HL-60 (cell line): ENCODE results near the gene CDC42BPB.

ENCODE experiments used
- DNase-seq, 2 experiments: peaks; one replicate each; pipeline ENCODE4 v3.0.0-alpha.2; 2010 to 2020; ENCODE audit warnings: low read depth in 1 of 2, low spot score in 1 of 2
- H3K27ac ChIP-seq: fragments of 250-450 bp; sonication (Bioruptor Pico); replicated peaks from 2 replicates; pipeline ENCODE4 v1.5.1; 2020; ENCODE audit warnings: mild to moderate bottlenecking, moderate library complexity
- H3K27me3 ChIP-seq: fragments of 250-450 bp; sonication (Bioruptor Pico); 2 replicates; pipeline ENCODE4 v1.5.1; 2021; ENCODE audit warnings: mild to moderate bottlenecking, moderate library complexity; ENCODE audit not compliant: insufficient read depth, poor library complexity, severe bottlenecking
- H3K4me3 ChIP-seq: replicated peaks from 2 replicates; pipeline ENCODE4 v1.5.1; 2011; ENCODE audit warnings: mild to moderate bottlenecking, control low read depth, low read length; ENCODE audit not compliant: insufficient read depth
- CTCF ChIP-seq: IDR thresholded peaks from one replicate; pipeline ENCODE4 v1.5.1; 2011; ENCODE audit warnings: low read length, control low read depth, inconsistent platforms; ENCODE audit not compliant: insufficient read depth
- GABPA ChIP-seq: IDR thresholded peaks from 2 replicates; pipeline ENCODE4 v1.6.1; 2012; ENCODE audit warnings: low read depth
- POLR2AphosphoS5 ChIP-seq: IDR thresholded peaks from 2 replicates; pipeline ENCODE4 v1.6.1; 2012; ENCODE audit warnings: low read depth
- REST ChIP-seq: IDR thresholded peaks from 2 replicates; pipeline ENCODE4 v1.6.1; 2012; ENCODE audit warnings: low read depth; ENCODE audit not compliant: insufficient replicate concordance
- SPI1 ChIP-seq: IDR thresholded peaks from 2 replicates; pipeline ENCODE4 v1.6.1; 2012; ENCODE audit warnings: low read depth, mild to moderate bottlenecking, borderline replicate concordance

CDC42BPB gene

GRCh38 chr14:103002578-103003350 is 54.6 kb downstream of the CDC42BPB start:
- no peak for DNase-seq
- Histone ChIP-seq H3K4me3 (no peak overlapping the region), H3K27ac (no peak overlapping the region), H3K27me3 (no peaks in the 10 kb centered on the region)
- TF ChIP-seq CTCF: no peak
- TF ChIP-seq GABPA: no peak
- TF ChIP-seq POLR2AphosphoS5: no peak
- no peak for TF ChIP-seq SPI1
- no peak for TF ChIP-seq REST

- TF ChIP-seq POLR2AphosphoS5: no peak
- H3K27me3 ChIP-seq: no peaks in the 10 kb centered on the region
- H3K27ac ChIP-seq: no peak overlapping the region
- H3K4me3 ChIP-seq: no peak overlapping the region
- DNase-seq: no peak
Observed at GRCh38 chr14:103001651-103002396, 55.5 kb downstream of the CDC42BPB start.

- TF ChIP-seq SPI1: no peak
- TF ChIP-seq CTCF: no peak
- no peak for TF ChIP-seq REST
- no peak for TF ChIP-seq GABPA
- no peak for TF ChIP-seq POLR2AphosphoS5
- no peak overlapping the region for H3K4me3 ChIP-seq
- no peak for DNase-seq
- H3K27ac ChIP-seq: no peak overlapping the region
- no peaks in the 10 kb centered on the region for H3K27me3 ChIP-seq
Observed at GRCh38 chr14:103001226-103001625, 56.1 kb downstream of the CDC42BPB start.

GRCh38 chr14:103000291-103000921 is 56.9 kb downstream of the CDC42BPB start:
- TF ChIP-seq CTCF (no peak), REST (no peak), POLR2AphosphoS5 (no peak), SPI1 (no peak), GABPA (no peak)
- Histone ChIP-seq H3K4me3 (no peak overlapping the region), H3K27me3 (no peaks in the 10 kb centered on the region), H3K27ac (no peak overlapping the region)
- no peak for DNase-seq
